IMR-90 (cell line): ENCODE data around the gene KATNAL2. TPM values are rescaled to one million over a fixed set of nuclear protein-coding genes. Genes with fewer than 3 reads are reported as not detected.
A peak's percentile ranks its signal among the peaks of the same experiment; 100 is the strongest.

Experiments used
- ATAC-seq: fragments of 200-7000 bp; cut with Tn5 transposase; 2 replicates; pipeline ENCODE4 v1.9.1; 2020; ENCODE audit warnings: low read depth, mild to moderate bottlenecking, moderate library complexity
- BruUV-seq: library from RNA; stranded (reverse); fragments of 400-500 nt; replicated peaks from 2 replicates; lab custom pipeline; 2021; lab: Mats Ljungman, UMichigan
- CTCF ChIA-PET: fragments of 300-600 bp; formaldehyde crosslinking; extraction: SDS; loops from one replicate; lab custom pipeline; 2021; ENCODE audit warnings: antibody characterized with exemption; lab: Yijun Ruan, JAX
- POLR2A ChIA-PET: fragments of 300-600 bp; sonication (Branson Sonifier 250); formaldehyde crosslinking; loops from one replicate; lab custom pipeline; 2022; ENCODE audit warnings: antibody characterized with exemption; ENCODE audit not compliant: unreplicated experiment; lab: Charles Lee
- DNase-seq: peaks from one replicate; pipeline ENCODE4 v3.0.0; 2013
- H2AFZ ChIP-seq: replicated peaks from 2 replicates; pipeline ENCODE3; 2013; ENCODE audit warnings: low read length, mild to moderate bottlenecking; ENCODE audit not compliant: poor library complexity
- H2AK5ac ChIP-seq: 2 replicates; pipeline ENCODE4 v1.6.1; 2013; ENCODE audit warnings: low read depth, low read length, inconsistent platforms
- H2AK9ac ChIP-seq: replicated peaks from 2 replicates; pipeline ENCODE3; 2013; ENCODE audit warnings: mild to moderate bottlenecking, low read depth, low read length, moderate library complexity; ENCODE audit not compliant: poor library complexity
- H2BK120ac ChIP-seq: 2 replicates; pipeline ENCODE4 v1.6.1; 2013; ENCODE audit warnings: low read depth, low read length, inconsistent platforms
- H2BK15ac ChIP-seq: 3 replicates; pipeline ENCODE4 v1.6.1; 2013; ENCODE audit warnings: low read depth, low read length, inconsistent platforms
- H2BK20ac ChIP-seq: 2 replicates; pipeline ENCODE4 v1.6.1; 2013; ENCODE audit warnings: low read depth, mild to moderate bottlenecking, inconsistent platforms, low read length, moderate library complexity
- H2BK5ac ChIP-seq: 2 replicates; pipeline ENCODE4 v1.6.1; 2013; ENCODE audit warnings: mild to moderate bottlenecking, low read depth, low read length, inconsistent platforms; ENCODE audit not compliant: poor library complexity, severe bottlenecking
- H3K14ac ChIP-seq: replicated peaks from 2 replicates; pipeline ENCODE4 v1.6.1; 2013; ENCODE audit warnings: low read depth, low read length, inconsistent platforms
- H3K18ac ChIP-seq: 2 replicates; pipeline ENCODE4 v1.6.1; 2013; ENCODE audit warnings: low read depth, low read length, control low read depth
- H3K23ac ChIP-seq: 2 replicates; pipeline ENCODE4 v1.6.1; 2013; ENCODE audit warnings: low read depth, low read length, inconsistent platforms
- H3K27ac ChIP-seq: 2 replicates; pipeline ENCODE4 v1.5.1; 2013; ENCODE audit warnings: mild to moderate bottlenecking, control low read depth, low read length; ENCODE audit not compliant: insufficient read depth
- H3K27me3 ChIP-seq: 2 replicates; pipeline ENCODE4 v1.6.1; 2013; ENCODE audit warnings: low read length; ENCODE audit not compliant: control insufficient read depth, insufficient read depth
- H3K36me3 ChIP-seq: 2 replicates; pipeline ENCODE4 v1.6.1; 2013; ENCODE audit warnings: low read length, mixed read lengths; ENCODE audit not compliant: control insufficient read depth, insufficient read depth
- H3K4ac ChIP-seq: 2 replicates; pipeline ENCODE4 v1.6.1; 2013; ENCODE audit warnings: low read depth, low read length, inconsistent platforms
- H3K4me1 ChIP-seq: 2 replicates; pipeline ENCODE4 v1.6.1; 2013; ENCODE audit warnings: low read length, mixed read lengths; ENCODE audit not compliant: control insufficient read depth, insufficient read depth
- H3K4me2 ChIP-seq: 2 replicates; pipeline ENCODE4 v1.6.1; 2013; ENCODE audit warnings: low read depth, mild to moderate bottlenecking, control low read depth, low read length, moderate library complexity
- H3K4me3 ChIP-seq: 2 replicates; pipeline ENCODE4 v1.5.1; 2013; ENCODE audit warnings: low read depth, mild to moderate bottlenecking, control low read depth, low read length, moderate library complexity; ENCODE audit not compliant: insufficient read depth
- H3K56ac ChIP-seq: 2 replicates; pipeline ENCODE4 v1.6.1; 2013; ENCODE audit warnings: low read length, inconsistent platforms; ENCODE audit not compliant: insufficient read depth; ENCODE audit errors: extremely low read depth
- H3K79me1 ChIP-seq, 2 experiments: 2 replicates each; pipeline ENCODE4 v1.6.1; 2013; ENCODE audit warnings: low read length in 2 of 2, inconsistent platforms in 1 of 2, low read depth in 1 of 2
- H3K9ac ChIP-seq: 2 replicates; pipeline ENCODE4 v1.6.1; 2013; ENCODE audit warnings: low read depth, low read length, control low read depth
- H3K9me1 ChIP-seq: 2 replicates; pipeline ENCODE4 v1.6.1; 2013; ENCODE audit warnings: low read length, inconsistent platforms; ENCODE audit not compliant: insufficient read depth
- H3K9me3 ChIP-seq: 2 replicates; pipeline ENCODE4 v1.6.1; 2013; ENCODE audit warnings: low read length; ENCODE audit not compliant: control insufficient read depth, insufficient read depth
- H4K20me1 ChIP-seq: 2 replicates; pipeline ENCODE4 v1.6.1; 2013; ENCODE audit warnings: low read length, inconsistent platforms; ENCODE audit not compliant: insufficient read depth
- H4K5ac ChIP-seq: 2 replicates; pipeline ENCODE4 v1.6.1; 2013; ENCODE audit warnings: mild to moderate bottlenecking, low read depth, low read length, control low read depth
- H4K8ac ChIP-seq, 2 experiments: 2 replicates each; pipeline ENCODE4 v1.6.1; 2013; ENCODE audit warnings: low read depth in 2 of 2, low read length in 2 of 2, control low read depth in 1 of 2, inconsistent platforms in 1 of 2
- H4K91ac ChIP-seq: 2 replicates; pipeline ENCODE4 v1.6.1; 2013; ENCODE audit warnings: low read depth, low read length, inconsistent platforms; ENCODE audit not compliant: insufficient read depth
- BHLHE40 ChIP-seq: fragments of 150-350 bp; IDR thresholded peaks from 2 replicates; pipeline ENCODE4 v1.6.1; 2016; ENCODE audit warnings: mild to moderate bottlenecking, low read depth, low read length
- MAZ ChIP-seq: IDR thresholded peaks from 2 replicates; pipeline ENCODE4 v1.6.1; 2012; ENCODE audit warnings: low read depth, mild to moderate bottlenecking, low read length, improper control_type of control experiment, moderate library complexity, borderline replicate concordance
- MXI1 ChIP-seq: IDR thresholded peaks from 2 replicates; pipeline ENCODE4 v1.6.1; 2012; ENCODE audit warnings: low read depth, mild to moderate bottlenecking, low read length, moderate library complexity, borderline replicate concordance
- RCOR1 ChIP-seq: IDR thresholded peaks from 2 replicates; pipeline ENCODE4 v1.6.1; 2012; ENCODE audit warnings: mild to moderate bottlenecking, low read length, improper control_type of control experiment; ENCODE audit not compliant: insufficient replicate concordance
- RFX5 ChIP-seq: IDR thresholded peaks from 2 replicates; pipeline ENCODE4 v1.8.0; 2012; ENCODE audit warnings: low read depth, mild to moderate bottlenecking, low read length, moderate library complexity
- WGBS, 2 experiments: methylation state at CpG; one replicate each; pipeline versions ENCODE4 v1.1.5 to v1.1.7; 2013; ENCODE audit warnings: missing lambda C conversion rate in 2 of 2; ENCODE audit not compliant: insufficient read length in 1 of 2; ENCODE audit errors: extremely low coverage in 2 of 2; 5-methylcytosine and 5-hydroxymethylcytosine counted together
- dilution Hi-C: fragments of 300-500 bp; cut with HindIII; formaldehyde crosslinking; loops from one replicate; pipeline ENCODE4 v1.14.3; 2018; ENCODE audit warnings: low sequenced_read_pairs; ENCODE audit not compliant: unreplicated experiment
- in situ Hi-C: fragments of 300-500 bp; cut with MboI; formaldehyde crosslinking; loops from 3 replicates; pipeline ENCODE4 v1.14.3; 2019; ENCODE audit warnings: low sequenced_read_pairs, inconsistent platforms, mixed read lengths
- intact Hi-C: fragments of 100-400 bp; cut with micrococcal nuclease; formaldehyde crosslinking; loops from 2 replicates; pipeline ENCODE4 v1.10.0; 2022
- polyA plus RNA-seq, 3 experiments: library from polyadenylated mRNA; depleted of rRNA; stranded (reverse); fragments of >200 nt; gene quantifications; 2 replicates each; pipeline ENCODE4 v1.2.3, GENCODE V29; 2012; ENCODE audit warnings: low replicate concordance in 1 of 3
- total RNA-seq: library from RNA; depleted of rRNA; stranded (reverse); fragments of >200 nt; gene quantifications from 2 replicates; pipeline ENCODE4 v1.2.3, GENCODE V29; 2012
- TF ChIP-seq, protein P1 (sequence below): fragments of 150-350 bp; IDR thresholded peaks from 2 replicates; pipeline ENCODE4 v1.6.1; 2016; ENCODE audit warnings: low read depth, mild to moderate bottlenecking, low read length, moderate library complexity, borderline replicate concordance

The KATNAL2 gene
- total and polyA plus RNA-seq, 2 of the 4 experiments (the other 2 are of a cell fraction): 0.90 to 2.3 TPM

DNA sequence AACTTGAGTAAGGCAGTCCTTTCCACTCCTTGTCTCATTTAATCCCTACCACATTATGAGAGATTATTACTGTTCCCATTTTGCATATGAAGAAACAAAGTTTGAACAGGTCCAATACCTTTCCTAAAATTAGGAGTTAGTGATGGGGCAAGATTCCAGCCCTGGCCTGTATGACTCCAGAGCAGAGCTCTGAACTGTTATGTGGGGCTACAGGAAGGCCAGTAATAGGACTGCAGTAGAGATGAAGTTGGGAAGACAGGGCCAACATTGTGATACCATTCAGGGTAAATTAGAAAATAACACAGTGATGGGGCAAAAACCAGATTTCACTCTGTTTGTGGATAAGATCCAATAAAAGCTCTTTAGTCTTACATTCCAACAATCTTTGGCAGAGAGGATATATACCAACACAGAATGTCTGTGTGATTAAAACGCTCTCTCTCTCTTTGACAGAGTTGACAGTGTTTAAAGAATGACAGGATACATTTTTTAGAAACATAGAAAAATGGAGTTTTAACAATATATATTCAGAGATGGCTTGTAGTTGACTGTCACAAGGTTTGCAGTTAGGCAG is 22.7 kb downstream of the KATNAL2 start:
- H3K4ac ChIP-seq: no peak overlapping the region
- H2BK20ac ChIP-seq: no peak overlapping the region
- TF ChIP-seq RFX5: no peak
- TF ChIP-seq, protein P1, sequence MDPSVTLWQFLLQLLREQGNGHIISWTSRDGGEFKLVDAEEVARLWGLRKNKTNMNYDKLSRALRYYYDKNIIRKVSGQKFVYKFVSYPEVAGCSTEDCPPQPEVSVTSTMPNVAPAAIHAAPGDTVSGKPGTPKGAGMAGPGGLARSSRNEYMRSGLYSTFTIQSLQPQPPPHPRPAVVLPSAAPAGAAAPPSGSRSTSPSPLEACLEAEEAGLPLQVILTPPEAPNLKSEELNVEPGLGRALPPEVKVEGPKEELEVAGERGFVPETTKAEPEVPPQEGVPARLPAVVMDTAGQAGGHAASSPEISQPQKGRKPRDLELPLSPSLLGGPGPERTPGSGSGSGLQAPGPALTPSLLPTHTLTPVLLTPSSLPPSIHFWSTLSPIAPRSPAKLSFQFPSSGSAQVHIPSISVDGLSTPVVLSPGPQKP: no peak
- no peak for TF ChIP-seq MXI1
- no peak for TF ChIP-seq BHLHE40
- TF ChIP-seq RCOR1: no peak
- no peak for TF ChIP-seq MAZ
- no peak overlapping the region for H3K23ac ChIP-seq
- peak overlapping the region; percentile 8; the same call in 1 of the 2 replicates for H3K4me2 ChIP-seq
- no peaks in the 10 kb centered on the region for H4K20me1 ChIP-seq
- no peak overlapping the region for H2AFZ ChIP-seq
- H4K5ac ChIP-seq: no peak overlapping the region; the same call in 1 of the 2 replicates
- H3K36me3 ChIP-seq: no peaks in the 10 kb centered on the region
- H3K56ac ChIP-seq: no peak overlapping the region
- ChIA-PET CTCF (interaction anchor here (1.4 kb wide), 1 partner anchor 9 kb away, joined by 6 read pairs; no protein-coding TSS in a partner anchor), POLR2A (interaction anchor here (0.6 kb wide), 1 partner anchor 814 kb away, joined by 4 read pairs; no protein-coding TSS in a partner anchor)
- H3K27me3 ChIP-seq: no peaks in the 10 kb centered on the region
- H2BK120ac ChIP-seq: 0 out of 2 replicates have a peak overlapping the region, but pooled peaks have one; percentile 28
- dilution Hi-C loops (no loop called here), in situ Hi-C loops (no loop called here), intact Hi-C loops (loop anchor here (1.0 kb wide), 1 partner anchor 23 kb away; the partner anchor contains the start of genes KATNAL2 and PIAS2)
- H3K14ac ChIP-seq: no peak overlapping the region
- no peak overlapping the region for H4K8ac ChIP-seq
- no peak overlapping the region for H3K9ac ChIP-seq
- no CpG with 5 or more reads among the region's 1 CpG for WGBS, 2 experiments
- H3K18ac ChIP-seq: no peak overlapping the region; the same call in 1 of the 2 replicates
- H3K4me3 ChIP-seq: no peak overlapping the region
- no peaks in the 10 kb centered on the region; the same call in 1 of the 2 replicates for H3K4me1 ChIP-seq
- ATAC-seq (peak; percentile 63), DNase-seq (no peak)
- H2BK15ac ChIP-seq: no peak overlapping the region
- no peak overlapping the region for H2AK5ac ChIP-seq
- H3K9me1 ChIP-seq: no peaks in the 10 kb centered on the region
- peak overlapping the region; percentile 54; the same call in 1 of the 2 replicates for H3K27ac ChIP-seq
- no peaks in the 10 kb centered on the region for H3K9me3 ChIP-seq
- H4K91ac ChIP-seq: no peak overlapping the region
- H3K79me1 ChIP-seq: no peaks in the 10 kb centered on the region
- H2BK5ac ChIP-seq: peak overlapping the region; percentile 7
- no TSS peak for BruUV-seq
- H2AK9ac ChIP-seq: no peak overlapping the region
